ENCODE results near the gene TMPRSS4.

GRCh38 chr11:118028626-118029025, 48.3 kb upstream of the TMPRSS4 start:
- no peak for TF ChIP-seq CTCF (IDR thresholded peaks at IDR 0.05)
- no peak for TF ChIP-seq POLR2A (IDR thresholded peaks at IDR 0.05)
